H54 (cell line): ENCODE data around the gene PSMD8.

Experiments used
- DNase-seq: peaks from one replicate; pipeline ENCODE4 v3.0.0; 2011; ENCODE audit warnings: low spot score, mixed read lengths; ENCODE audit not compliant: insufficient read length
- FAIRE-seq: peaks from 3 replicates; lab custom pipeline; 2011; peaks lifted over from hg19 to GRCh38; lab: Jason Lieb, UNC
- POLR2A ChIP-seq: IDR thresholded peaks from 2 replicates; pipeline ENCODE4 v1.6.1; 2011; ENCODE audit warnings: low read depth, mild to moderate bottlenecking, low read length

The PSMD8 gene

DNA sequence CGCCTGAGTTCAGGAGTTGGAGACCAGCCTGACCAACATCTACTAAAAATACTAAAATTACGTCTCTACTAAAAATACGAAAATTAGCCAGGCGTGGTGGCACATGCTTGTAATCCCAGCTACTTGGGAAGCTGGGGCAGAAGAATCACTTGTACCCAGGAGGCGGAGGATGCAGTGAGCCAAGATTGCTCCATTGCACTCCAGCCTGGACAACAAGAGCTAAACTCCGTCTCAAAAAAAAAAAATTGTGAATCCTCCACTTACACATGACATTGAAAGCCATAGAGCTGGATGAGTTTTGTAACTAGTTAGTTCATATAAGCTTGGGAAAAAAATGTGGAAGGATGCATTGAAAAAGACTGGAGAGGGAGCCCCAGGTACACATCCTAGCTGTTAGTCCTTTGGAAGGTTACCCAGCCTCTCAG is 452 bp upstream of the PSMD8 start:
- no peak for TF ChIP-seq POLR2A
- DNase-seq (no peak), FAIRE-seq (no peak)

DNA sequence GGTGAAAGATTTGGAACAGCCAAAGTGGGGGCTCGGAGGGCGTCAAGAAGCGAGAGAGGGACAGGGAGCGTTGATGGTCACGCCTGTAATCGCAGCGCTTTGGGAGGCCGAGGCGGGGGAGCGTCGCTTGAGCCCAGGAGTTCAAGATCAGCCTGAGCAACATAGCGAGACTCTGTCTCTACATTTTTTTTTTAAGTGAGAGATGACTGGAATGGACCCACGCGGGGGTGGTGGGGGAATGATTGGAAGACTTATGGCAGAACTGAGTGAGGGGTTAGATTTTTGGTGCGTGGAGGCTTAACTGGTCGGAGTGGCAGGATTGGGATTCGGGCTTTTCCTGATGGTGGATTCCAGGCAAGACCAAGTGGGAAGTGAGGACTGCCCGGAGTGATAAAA is 725 bp downstream of the PSMD8 start:
- no peak for FAIRE-seq
- DNase-seq: no peak

DNA sequence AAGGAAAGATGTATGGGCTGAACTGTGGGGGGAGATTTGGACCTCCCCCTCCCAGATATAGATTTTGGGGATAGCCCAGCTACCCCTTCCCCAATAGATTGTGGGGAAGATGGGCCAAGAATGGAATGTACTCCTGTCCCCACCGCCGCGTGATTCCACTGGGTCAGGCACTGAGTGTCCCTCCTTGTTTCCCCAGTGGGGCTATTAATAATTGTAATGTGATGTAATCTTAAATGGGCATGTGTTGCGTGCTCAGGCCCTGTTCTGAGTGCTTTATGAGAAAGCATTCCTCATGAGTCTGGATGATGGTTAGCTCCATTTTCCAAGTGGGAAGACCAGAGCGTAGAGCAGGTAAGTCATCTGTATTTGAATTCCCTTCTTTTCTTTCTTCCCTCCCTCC is 1.4 kb downstream of the PSMD8 start:
- no peak for TF ChIP-seq POLR2A
- no peak for DNase-seq
- FAIRE-seq: no peak

More for the DNA sequence above, 725 bp downstream of the PSMD8 start:
- no peak for TF ChIP-seq POLR2A

DNA sequence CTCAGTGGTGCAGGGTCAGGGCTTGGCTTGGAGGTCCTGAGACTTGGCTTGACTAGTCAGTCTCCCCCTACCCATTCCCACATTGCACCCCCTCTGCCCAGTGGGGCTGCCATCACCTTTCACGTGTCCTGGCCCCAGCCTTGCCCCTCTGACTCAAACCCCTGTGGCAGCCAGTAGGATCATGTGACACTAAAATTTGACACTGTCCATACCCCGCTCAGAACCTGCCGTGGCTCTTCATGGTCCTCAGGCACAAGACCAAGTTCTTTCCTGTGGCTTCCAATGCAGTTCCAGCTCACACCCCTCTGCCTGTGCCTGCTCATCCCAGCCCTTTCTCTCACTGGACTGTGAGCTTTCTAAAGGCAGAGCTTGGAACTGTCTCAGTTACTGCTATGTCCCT is 2.2 kb downstream of the PSMD8 start:
- no peak for FAIRE-seq

DNA sequence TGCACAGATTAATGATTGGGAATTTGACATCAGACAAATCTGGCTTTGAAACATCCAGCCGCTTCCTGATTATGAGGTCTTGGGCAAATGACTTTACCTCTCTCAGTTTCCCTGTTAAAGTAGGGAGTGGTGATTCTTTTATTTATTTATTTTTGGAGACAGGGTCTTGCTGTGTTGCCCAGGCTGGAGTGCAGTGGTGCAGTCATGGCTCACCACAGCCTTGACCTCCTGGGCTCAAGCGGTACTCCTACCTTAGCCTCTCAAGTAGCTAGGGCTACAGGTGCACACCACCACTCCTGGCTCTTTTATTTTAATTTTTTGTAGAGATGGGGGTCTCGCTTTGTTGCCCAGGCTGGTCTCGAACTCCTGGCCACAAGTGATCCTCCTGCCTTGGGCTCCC is 2.7 kb downstream of the PSMD8 start:
- DNase-seq (no peak), FAIRE-seq (no peak)
- no peak for TF ChIP-seq POLR2A

More for the DNA sequence above, 2.2 kb downstream of the PSMD8 start:
- no peak for TF ChIP-seq POLR2A
- DNase-seq: no peak

DNA sequence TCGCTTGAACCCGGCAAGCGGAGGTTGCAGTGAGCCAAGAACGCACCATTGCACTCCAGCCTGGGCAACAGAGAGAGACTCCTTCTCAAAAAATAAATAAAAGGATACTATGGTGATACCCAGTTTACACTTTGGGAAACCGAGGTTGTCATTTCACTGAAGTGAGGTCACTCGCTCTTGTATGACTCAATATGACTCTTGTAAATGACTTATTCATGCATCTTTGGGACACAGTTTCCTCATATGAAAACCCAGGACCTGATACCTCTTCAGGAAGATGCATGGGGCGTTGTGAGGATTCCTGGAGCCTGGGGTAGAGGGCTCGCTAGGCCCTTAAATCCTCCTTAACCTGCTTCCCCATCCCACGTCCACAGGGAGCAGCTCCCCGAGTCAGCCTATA is 4.5 kb downstream of the PSMD8 start:
- TF ChIP-seq POLR2A: no peak
- DNase-seq: no peak
- FAIRE-seq: no peak

DNA sequence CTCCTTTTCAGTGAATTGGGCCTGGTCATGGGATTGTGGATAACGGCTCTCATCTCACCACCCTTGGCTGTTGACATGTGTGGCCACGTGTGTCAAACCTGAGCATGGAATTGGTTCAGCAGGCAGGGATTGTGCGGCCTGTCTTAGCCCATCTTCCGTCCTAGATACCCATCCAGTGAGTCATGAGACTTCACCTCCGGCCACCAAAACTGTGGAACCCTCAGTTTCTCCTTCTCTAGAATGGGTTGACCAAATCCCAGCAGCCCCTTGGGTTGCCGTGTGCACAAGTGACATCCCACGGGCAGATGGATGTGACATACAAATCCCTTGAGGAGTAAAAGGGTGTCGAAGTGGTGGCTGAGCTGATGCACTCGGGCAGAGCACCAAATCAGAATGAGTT is 6.8 kb downstream of the PSMD8 start:
- TF ChIP-seq POLR2A: no peak
- DNase-seq (no peak), FAIRE-seq (no peak)

DNA sequence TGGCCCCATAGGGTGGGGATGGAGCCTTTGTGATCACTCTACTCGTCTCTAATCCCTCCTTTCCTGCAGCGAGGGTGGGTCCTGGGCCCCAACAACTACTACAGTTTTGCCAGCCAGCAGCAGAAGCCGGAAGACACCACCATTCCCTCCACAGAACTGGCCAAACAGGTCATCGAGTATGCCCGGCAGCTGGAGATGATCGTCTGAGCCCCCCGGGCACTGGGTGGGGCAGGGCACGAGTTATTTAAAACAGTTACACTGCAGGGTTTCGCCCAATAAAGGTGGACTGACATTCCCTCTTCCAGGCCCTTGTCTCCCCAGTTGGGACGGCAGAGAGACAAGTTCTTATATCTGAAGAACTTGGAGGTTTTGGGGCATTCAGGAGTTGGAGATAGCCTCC is 8.8 kb downstream of the PSMD8 start:
- TF ChIP-seq POLR2A: no peak
- DNase-seq (no peak), FAIRE-seq (no peak)

DNA sequence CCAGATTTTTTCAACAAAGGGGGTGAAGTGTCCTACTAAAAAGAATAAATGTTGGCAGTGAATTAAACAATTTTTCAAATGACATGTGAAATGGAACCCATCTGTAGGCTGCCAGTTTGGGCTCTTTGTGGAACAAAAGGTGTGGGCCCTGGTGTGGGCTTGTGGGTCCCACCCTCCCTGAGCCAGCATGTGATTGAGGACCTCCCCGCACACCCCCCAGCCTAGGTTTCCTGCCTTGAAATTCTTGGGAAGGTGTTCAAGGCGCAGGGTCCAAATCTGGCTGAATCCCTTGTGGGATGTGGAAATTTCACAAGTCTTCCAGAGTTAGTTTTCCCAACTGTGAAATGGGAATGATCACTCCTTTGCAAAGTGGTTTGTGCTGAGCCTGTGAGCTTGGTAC is 9.4 kb downstream of the PSMD8 start:
- DNase-seq (no peak), FAIRE-seq (no peak)
- no peak for TF ChIP-seq POLR2A

DNA sequence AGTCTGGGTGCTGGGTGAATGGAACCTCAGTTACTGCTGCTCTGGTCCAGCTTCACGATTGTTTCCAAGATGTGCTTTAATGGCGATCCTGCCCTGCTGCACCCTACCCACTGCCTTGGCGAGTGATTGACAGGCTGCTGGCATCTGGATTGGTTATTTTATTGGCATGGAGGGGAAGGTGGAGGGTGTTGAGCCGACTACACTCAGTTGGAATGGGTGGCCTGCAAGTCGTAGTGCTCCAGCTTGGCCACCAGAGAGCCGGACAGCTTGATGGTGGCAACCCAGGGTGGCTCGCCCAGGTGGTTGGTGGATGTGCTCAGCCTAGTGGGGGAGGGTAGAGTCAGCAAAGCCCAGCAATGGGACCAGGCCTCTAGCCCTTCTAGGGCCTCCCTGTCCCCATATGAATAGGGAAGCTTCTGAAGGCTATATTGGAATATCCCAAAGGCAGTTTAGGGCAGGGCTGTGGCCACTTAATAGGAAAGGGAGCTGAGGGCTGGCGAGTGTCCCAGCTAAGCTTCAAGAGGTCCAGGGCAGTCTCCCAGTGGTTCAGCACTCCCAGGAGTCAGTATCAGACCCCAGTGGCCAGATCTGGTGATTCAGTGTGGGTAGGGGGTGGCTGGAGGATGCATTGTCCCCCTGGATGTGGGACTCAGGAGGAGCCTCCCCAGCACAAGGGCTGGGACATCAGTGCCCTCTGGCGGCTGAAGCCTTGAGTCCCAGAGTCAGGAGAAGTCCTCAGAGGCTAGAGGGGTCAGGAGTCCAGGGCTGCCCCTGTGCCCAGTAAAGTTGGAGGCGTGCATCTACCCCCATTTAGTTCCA is 10.0 kb downstream of the PSMD8 start:
- no peak for DNase-seq
- no peak for TF ChIP-seq POLR2A
- no peak for FAIRE-seq

DNA sequence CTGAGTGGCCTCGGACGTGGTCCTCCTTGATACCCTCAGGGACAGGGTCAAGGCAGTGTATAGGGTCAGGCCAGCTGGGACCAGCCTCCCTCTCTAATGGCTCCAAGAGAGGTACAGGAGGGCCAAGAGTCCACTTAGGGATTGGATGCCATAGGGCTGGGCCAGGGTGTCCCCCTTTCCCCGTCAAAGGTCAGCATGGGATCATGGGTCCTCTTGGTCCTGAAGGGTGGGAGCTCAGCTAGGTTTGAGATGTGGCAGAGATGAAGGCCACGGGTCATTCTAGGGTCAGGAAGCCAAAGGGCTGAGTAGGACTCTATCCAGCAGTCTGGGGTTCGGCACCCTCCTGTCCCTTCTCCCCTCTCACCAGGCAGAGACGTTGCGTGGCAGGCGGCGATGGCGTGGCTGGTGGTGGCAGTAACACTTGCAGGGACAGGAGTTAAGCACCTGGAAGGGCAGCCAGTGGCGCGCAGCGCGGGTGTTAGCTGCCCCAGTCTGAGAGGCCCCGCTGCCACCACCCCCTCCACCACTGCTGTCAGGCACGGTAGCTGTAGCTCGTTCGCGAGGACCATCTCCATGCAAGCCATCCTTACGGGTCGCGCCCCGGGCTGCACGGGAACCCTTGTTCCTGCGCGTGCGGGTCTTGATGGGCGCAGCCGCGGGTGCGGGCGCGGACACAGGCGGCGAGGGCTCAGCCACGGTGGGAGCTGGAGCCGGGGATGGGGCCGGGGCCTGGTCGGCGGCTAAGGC is 10.9 kb downstream of the PSMD8 start:
- no peak for TF ChIP-seq POLR2A
- FAIRE-seq (no peak), DNase-seq (no peak)

DNA sequence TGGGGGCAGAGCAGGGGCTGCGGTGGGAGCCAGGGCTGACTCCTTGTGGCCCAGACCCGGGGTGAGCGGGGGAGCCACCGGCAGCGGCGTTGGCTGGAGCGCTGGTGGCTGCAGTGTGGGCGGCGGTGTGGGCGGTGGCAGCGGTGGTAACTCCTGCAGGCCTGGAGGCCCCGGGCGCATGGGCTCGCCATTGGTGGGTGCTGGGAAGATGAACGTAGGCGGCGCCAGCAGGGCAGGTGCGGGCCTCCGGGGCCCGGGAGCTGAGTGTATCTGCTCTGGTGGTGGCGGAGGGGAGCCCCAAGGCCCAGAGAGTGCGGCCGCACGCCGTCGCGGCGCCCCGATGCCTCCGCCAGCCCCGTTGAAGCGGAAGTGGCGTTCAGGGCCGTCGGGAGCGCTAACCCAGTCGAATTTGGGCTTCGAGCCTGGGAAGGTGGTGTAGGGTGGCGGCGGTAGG is 11.5 kb downstream of the PSMD8 start:
- no peak for TF ChIP-seq POLR2A
- FAIRE-seq (no peak), DNase-seq (no peak)

DNA sequence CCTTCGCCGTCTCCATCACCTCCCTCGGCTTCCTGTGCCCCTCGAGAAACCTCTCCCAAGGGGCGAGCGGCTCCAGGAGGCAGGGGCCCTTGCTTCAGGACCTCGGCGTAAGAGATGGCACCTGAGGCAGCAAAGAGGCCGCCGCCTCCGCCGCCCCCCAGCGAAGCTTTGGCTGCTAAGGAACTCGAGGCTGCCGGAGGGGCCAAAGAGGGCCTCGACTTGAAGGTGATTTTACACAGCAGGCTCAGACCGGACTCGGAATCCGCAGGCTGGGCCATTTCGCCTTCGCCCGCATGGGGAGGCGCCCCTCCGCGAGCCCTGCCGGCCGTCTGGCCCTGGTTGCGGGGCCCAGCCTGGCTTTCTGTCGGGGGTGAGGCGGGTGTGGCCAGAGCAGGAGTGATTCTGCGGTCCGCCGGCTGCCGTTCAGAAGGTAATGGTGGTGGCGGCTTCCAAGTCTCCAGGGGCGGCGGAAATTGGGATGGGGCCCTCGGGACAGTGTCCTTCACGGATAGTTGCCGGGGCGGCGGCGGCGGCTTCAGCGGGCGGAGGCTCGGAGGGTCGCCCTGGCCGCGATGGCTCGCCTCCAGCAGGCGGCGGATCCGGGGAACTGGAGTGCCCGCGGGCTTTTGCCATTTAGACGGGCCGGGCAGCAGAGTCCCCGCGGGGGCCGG is 12.1 kb downstream of the PSMD8 start:
- DNase-seq: no peak
- no peak for FAIRE-seq
- no peak for TF ChIP-seq POLR2A

DNA sequence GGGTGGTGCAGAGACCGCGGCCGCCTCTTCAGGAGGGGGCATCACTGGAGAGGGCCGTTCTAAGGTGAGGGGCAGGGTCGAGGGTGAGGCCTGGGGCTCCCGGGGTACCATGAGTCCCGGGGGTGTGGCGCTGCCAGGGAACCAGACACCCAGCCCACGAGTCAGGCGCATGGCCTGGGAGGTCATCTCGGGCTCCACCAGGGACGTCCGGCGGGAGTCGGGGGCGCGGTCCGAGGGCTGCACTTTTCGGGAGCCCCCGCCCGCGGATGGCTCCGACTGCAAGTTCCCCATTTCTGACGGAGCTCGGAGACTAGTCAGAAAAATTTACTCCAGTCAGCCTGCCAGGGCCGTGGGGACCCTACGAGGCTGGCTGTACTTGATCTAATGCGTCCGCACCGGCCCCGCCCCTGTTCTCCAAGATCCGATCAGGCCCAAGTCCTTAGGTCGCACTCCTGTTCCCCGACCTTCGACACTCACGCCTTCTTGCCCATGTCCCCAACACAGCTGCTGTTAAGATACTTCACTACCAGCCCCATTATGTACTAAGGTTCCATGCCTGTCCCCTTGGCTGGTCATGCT is 12.7 kb downstream of the PSMD8 start:
- FAIRE-seq (no peak), DNase-seq (no peak)
- TF ChIP-seq POLR2A: no peak
